Right lobe of liver (tissue), 4 donors: Measurements from ENCODE around the gene FRS2.

Experiments
- POLR2A ChIP-seq: fragments of 450-650 bp; IDR thresholded peaks from one replicate; pipeline ENCODE4 v1.6.1; 2017; ENCODE audit warnings: antibody characterized with exemption, mild to moderate bottlenecking
- TF ChIP-seq, protein P1 (sequence below), 4 donors: fragments of 200-600 bp in 3 of 4; fragments of 450-650 bp in 1 of 4; IDR thresholded peaks; one replicate each; pipeline versions ENCODE4 v1.5.1 to v1.8.0; 2016 to 2022; ENCODE audit warnings: antibody characterized with exemption in 4 of 4, mild to moderate bottlenecking in 2 of 4
- donor health status: DM: no; HTN: no; CAD: no.
- donor health status: DM: no; HTN: no; CAD: no.
- donor health status: DM: no; HTN: yes; CAD: no.

DNA sequence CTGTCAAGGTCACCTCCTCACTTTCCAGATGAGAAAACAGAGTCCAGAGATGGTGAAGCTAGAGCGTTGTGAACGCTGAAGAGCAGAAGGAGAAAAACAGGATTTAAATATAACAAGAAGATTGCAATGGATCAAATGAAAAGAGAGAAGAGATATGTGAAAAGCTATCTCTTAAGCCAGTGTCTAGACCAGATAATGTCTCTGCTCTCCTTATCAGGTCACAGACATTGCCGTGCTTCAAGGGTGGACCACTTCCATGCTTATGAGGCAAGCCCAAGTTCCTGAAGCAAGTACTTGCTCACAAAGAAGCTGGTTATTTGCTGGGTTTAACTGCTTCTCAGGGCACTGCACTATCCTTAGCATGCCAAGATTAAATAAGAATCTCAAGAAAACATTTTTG is 31.6 kb upstream of the FRS2 start:
- TF ChIP-seq, protein P1, sequence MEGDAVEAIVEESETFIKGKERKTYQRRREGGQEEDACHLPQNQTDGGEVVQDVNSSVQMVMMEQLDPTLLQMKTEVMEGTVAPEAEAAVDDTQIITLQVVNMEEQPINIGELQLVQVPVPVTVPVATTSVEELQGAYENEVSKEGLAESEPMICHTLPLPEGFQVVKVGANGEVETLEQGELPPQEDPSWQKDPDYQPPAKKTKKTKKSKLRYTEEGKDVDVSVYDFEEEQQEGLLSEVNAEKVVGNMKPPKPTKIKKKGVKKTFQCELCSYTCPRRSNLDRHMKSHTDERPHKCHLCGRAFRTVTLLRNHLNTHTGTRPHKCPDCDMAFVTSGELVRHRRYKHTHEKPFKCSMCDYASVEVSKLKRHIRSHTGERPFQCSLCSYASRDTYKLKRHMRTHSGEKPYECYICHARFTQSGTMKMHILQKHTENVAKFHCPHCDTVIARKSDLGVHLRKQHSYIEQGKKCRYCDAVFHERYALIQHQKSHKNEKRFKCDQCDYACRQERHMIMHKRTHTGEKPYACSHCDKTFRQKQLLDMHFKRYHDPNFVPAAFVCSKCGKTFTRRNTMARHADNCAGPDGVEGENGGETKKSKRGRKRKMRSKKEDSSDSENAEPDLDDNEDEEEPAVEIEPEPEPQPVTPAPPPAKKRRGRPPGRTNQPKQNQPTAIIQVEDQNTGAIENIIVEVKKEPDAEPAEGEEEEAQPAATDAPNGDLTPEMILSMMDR (IDR thresholded peaks at IDR 0.05) = no peak
- TF ChIP-seq POLR2A = no peak
